ENCODE data around the gene SSPN.

Gene SSPN

GRCh38 chr12:26212396-26212795 is 17.0 kb downstream of the SSPN start:
- H3K4me3 ChIP-seq (ENCODE audit: low read depth, low read length) = no peak overlapping the region
- no peak for TF ChIP-seq CTCF (IDR thresholded peaks at IDR 0.05; ENCODE audit: low read depth, low read length)

GRCh38 chr12:26212988-26213387 is 17.6 kb downstream of the SSPN start:
- no peak for TF ChIP-seq CTCF (IDR thresholded peaks at IDR 0.05; ENCODE audit: low read depth, low read length)
- H3K4me3 ChIP-seq (ENCODE audit: low read depth, low read length) = no peak overlapping the region

- H3K4me3 ChIP-seq (ENCODE audit: low read depth, low read length) = no peak overlapping the region
- TF ChIP-seq CTCF (IDR thresholded peaks at IDR 0.05; ENCODE audit: low read depth, low read length) = no peak
Observed at GRCh38 chr12:26214121-26214520, 18.7 kb downstream of the SSPN start.

- H3K4me3 ChIP-seq (ENCODE audit: low read depth, low read length) = no peak overlapping the region
- no peak for TF ChIP-seq CTCF (IDR thresholded peaks at IDR 0.05; ENCODE audit: low read depth, low read length)
Observed at GRCh38 chr12:26219736-26220135, 24.4 kb downstream of the SSPN start.

GRCh38 chr12:26224657-26225056 is 29.3 kb downstream of the SSPN start:
- no peak overlapping the region for H3K4me3 ChIP-seq (ENCODE audit: low read depth, low read length)
- TF ChIP-seq CTCF (IDR thresholded peaks at IDR 0.05; ENCODE audit: low read depth, low read length) = no peak

GRCh38 chr12:26226122-26226521 is 30.7 kb downstream of the SSPN start:
- H3K4me3 ChIP-seq (ENCODE audit: low read depth, low read length) = no peak overlapping the region
- TF ChIP-seq CTCF (IDR thresholded peaks at IDR 0.05; ENCODE audit: low read depth, low read length) = no peak

GRCh38 chr12:26226629-26227360 is 31.4 kb downstream of the SSPN start:
- TF ChIP-seq CTCF (IDR thresholded peaks at IDR 0.05; ENCODE audit: low read depth, low read length) = no peak
- H3K4me3 ChIP-seq (ENCODE audit: low read depth, low read length) = peak overlapping the region; percentile 34
